GM12891 (cell line): ENCODE measurements around the gene INAFM2.

Source experiments
- POLR2A ChIP-seq: IDR thresholded peaks from 2 replicates; pipeline ENCODE4 v1.6.1; 2011; ENCODE audit warnings: low read depth, low read length, control low read depth
- POLR2AphosphoS5 ChIP-seq: IDR thresholded peaks from 2 replicates; pipeline ENCODE4 v1.6.1; 2011; ENCODE audit warnings: low read depth, low read length, control low read depth

DNA sequence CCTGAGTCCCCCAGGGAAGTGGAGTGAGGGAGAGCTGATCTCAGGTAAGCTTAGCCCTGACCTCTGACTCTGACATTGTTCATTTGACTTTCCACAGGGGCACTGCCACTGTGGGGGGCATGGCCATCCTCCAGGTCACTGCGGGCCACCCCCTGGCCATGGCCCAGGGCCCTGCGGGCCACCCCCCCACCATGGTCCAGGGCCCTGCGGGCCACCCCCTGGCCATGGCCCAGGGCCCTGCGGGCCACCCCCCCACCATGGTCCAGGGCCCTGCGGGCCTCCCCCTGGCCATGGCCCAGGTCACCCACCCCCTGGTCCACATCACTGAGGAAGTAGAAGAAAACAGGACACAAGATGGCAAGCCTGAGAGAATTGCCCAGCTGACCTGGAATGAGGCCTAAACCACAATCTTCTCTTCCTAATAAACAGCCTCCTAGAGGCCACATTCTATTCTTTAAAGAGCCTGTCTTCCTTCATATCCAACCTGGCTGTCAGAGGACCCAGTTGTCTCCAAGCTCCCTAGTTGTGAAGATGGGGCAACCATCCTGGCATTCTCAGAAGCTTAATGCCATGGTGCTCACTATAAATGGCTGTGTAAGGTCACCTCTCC lies 32.6 kb downstream of the INAFM2 start:
- no peak for TF ChIP-seq POLR2A
- TF ChIP-seq POLR2AphosphoS5, result no peak
